ENCODE data around the gene DRICH1.
"Not testable (repeated sequence)": the region's sequence is repeated elsewhere in the genome, so short reads cannot be mapped to it uniquely, and the experiment has no call there.

The DRICH1 gene

GRCh38 chr22:23638611-23639010, 6.5 kb upstream of the DRICH1 start:
- no peak for DNase-seq (ENCODE audit: low read depth)
- H3K4me3 ChIP-seq (ENCODE audit: low read depth, low read length): no peak overlapping the region
- TF ChIP-seq CTCF (IDR thresholded peaks at IDR 0.05; ENCODE audit: insufficient read depth, low read depth, low read length, missing control alignments): no peak

- DNase-seq (ENCODE audit: low read depth); H3K4me3 ChIP-seq (ENCODE audit: low read depth, low read length): not testable (repeated sequence)
Observed at GRCh38 chr22:23635291-23635690, 3.2 kb upstream of the DRICH1 start.

GRCh38 chr22:23628056-23628743, 3.9 kb downstream of the DRICH1 start:
- not testable (repeated sequence) for DNase-seq (ENCODE audit: low read depth)

GRCh38 chr22:23627401-23628055, 4.6 kb downstream of the DRICH1 start:
- H3K4me3 ChIP-seq (ENCODE audit: low read depth, low read length): not testable (repeated sequence)
- DNase-seq (ENCODE audit: low read depth): peak; percentile 58
- TF ChIP-seq CTCF (IDR thresholded peaks at IDR 0.05; ENCODE audit: insufficient read depth, low read depth, low read length, missing control alignments): peak; percentile 56

More at GRCh38 chr22:23628056-23628743, 3.9 kb downstream of the DRICH1 start:
- H3K4me3 ChIP-seq (ENCODE audit: low read depth, low read length): not testable (repeated sequence)

- DNase-seq (ENCODE audit: low read depth): no peak
- TF ChIP-seq CTCF (IDR thresholded peaks at IDR 0.05; ENCODE audit: insufficient read depth, low read depth, low read length, missing control alignments): no peak
Observed at GRCh38 chr22:23626286-23626975, 5.7 kb downstream of the DRICH1 start.

GRCh38 chr22:23622634-23623033, 9.5 kb downstream of the DRICH1 start:
- no peak for TF ChIP-seq CTCF (IDR thresholded peaks at IDR 0.05; ENCODE audit: insufficient read depth, low read depth, low read length, missing control alignments)
- no peak overlapping the region for H3K4me3 ChIP-seq (ENCODE audit: low read depth, low read length)
- no peak for DNase-seq (ENCODE audit: low read depth)

More at GRCh38 chr22:23626286-23626975, 5.7 kb downstream of the DRICH1 start:
- no peak overlapping the region for H3K4me3 ChIP-seq (ENCODE audit: low read depth, low read length)

- not testable (repeated sequence) for DNase-seq (ENCODE audit: low read depth); H3K4me3 ChIP-seq (ENCODE audit: low read depth, low read length)
Observed at GRCh38 chr22:23621916-23622315, 10.2 kb downstream of the DRICH1 start.

GRCh38 chr22:23621082-23621780, 10.9 kb downstream of the DRICH1 start:
- no peak overlapping the region for H3K4me3 ChIP-seq (ENCODE audit: low read depth, low read length)
- no peak for TF ChIP-seq CTCF (IDR thresholded peaks at IDR 0.05; ENCODE audit: insufficient read depth, low read depth, low read length, missing control alignments)
- peak; percentile 72 for DNase-seq (ENCODE audit: low read depth)
